ENCODE measurements around the gene RNF208.
A peak's percentile ranks its signal among the peaks of the same experiment; 100 is the strongest.

Gene RNF208

GRCh38 chr9:137198902-137199283 lies 23.1 kb downstream of the RNF208 start:
- Histone ChIP-seq H3K4me1 (ENCODE audit: control insufficient read depth, low read length) (peaks cover 49% of the 10 kb centered on the region), H3K27me3 (ENCODE audit: control insufficient read depth, low read length) (no peaks in the 10 kb centered on the region), H3K27ac (ENCODE audit: low read depth, low read length) (no peak overlapping the region), H3K9me2 (replicated peaks; ENCODE audit: control insufficient read depth, low read length) (no peaks in the 10 kb centered on the region), H3F3A (ENCODE audit: control insufficient read depth, insufficient read depth) (peaks cover 6% of the 10 kb centered on the region), H3K36me3 (ENCODE audit: control insufficient read depth, low read length) (peaks cover 1% of the 10 kb centered on the region), H3K4me3 (ENCODE audit: low read length) (no peak overlapping the region; the same call in 1 of the 2 replicates), H3K9me3 (ENCODE audit: control insufficient read depth, insufficient read depth, low read length) (no peaks in the 10 kb centered on the region), H4K20me1 (ENCODE audit: control insufficient read depth, insufficient read depth, low read depth, low read length) (peaks cover 3% of the 10 kb centered on the region; the same call in 1 of the 2 replicates), H3K79me2 (ENCODE audit: control insufficient read depth, low read length) (peaks cover 52% of the 10 kb centered on the region), H3K4me2 (ENCODE audit: low read length) (peak overlapping the region; percentile 40)
- TF ChIP-seq CTCF (IDR thresholded peaks at IDR 0.05; ENCODE audit: low read depth, low read length, poor library complexity, severe bottlenecking) (no peak), EZH2phosphoT487 (IDR thresholded peaks at IDR 0.05; ENCODE audit: borderline replicate concordance, low read length) (no peak)

- Histone ChIP-seq H3K4me1 (ENCODE audit: control insufficient read depth, low read length) (peaks cover 43% of the 10 kb centered on the region), H3K4me3 (ENCODE audit: low read length) (no peak overlapping the region), H3K27ac (ENCODE audit: low read depth, low read length) (no peak overlapping the region), H3K9me3 (ENCODE audit: control insufficient read depth, insufficient read depth, low read length) (no peaks in the 10 kb centered on the region), H3K36me3 (ENCODE audit: control insufficient read depth, low read length) (no peaks in the 10 kb centered on the region), H3K4me2 (ENCODE audit: low read length) (peak overlapping the region; percentile 40), H4K20me1 (ENCODE audit: control insufficient read depth, insufficient read depth, low read depth, low read length) (peaks cover 3% of the 10 kb centered on the region; the same call in 1 of the 2 replicates), H3K79me2 (ENCODE audit: control insufficient read depth, low read length) (peaks cover 45% of the 10 kb centered on the region), H3F3A (ENCODE audit: control insufficient read depth, insufficient read depth) (peaks cover 6% of the 10 kb centered on the region), H3K9me2 (replicated peaks; ENCODE audit: control insufficient read depth, low read length) (no peaks in the 10 kb centered on the region), H3K27me3 (ENCODE audit: control insufficient read depth, low read length) (no peaks in the 10 kb centered on the region)
- TF ChIP-seq EZH2phosphoT487 (IDR thresholded peaks at IDR 0.05; ENCODE audit: borderline replicate concordance, low read length) (no peak), CTCF (IDR thresholded peaks at IDR 0.05; ENCODE audit: low read depth, low read length, poor library complexity, severe bottlenecking) (no peak)
Measured at GRCh38 chr9:137198051-137198901, 23.8 kb downstream of the RNF208 start.

GRCh38 chr9:137195525-137196220 lies 26.4 kb downstream of the RNF208 start:
- no peak overlapping the region for H3K4me3 ChIP-seq (ENCODE audit: low read length)
- peaks cover 20% of the 10 kb centered on the region for H3K4me1 ChIP-seq (ENCODE audit: control insufficient read depth, low read length)
- no peaks in the 10 kb centered on the region for H3K9me3 ChIP-seq (ENCODE audit: control insufficient read depth, insufficient read depth, low read length)
- H3K27ac ChIP-seq (ENCODE audit: low read depth, low read length), result no peak overlapping the region
- H4K20me1 ChIP-seq (ENCODE audit: control insufficient read depth, insufficient read depth, low read depth, low read length), result peaks cover 3% of the 10 kb centered on the region; the same call in 1 of the 2 replicates
- no peaks in the 10 kb centered on the region for H3F3A ChIP-seq (ENCODE audit: control insufficient read depth, insufficient read depth)
- H3K9me2 ChIP-seq (replicated peaks; ENCODE audit: control insufficient read depth, low read length), result no peaks in the 10 kb centered on the region
- peaks cover 24% of the 10 kb centered on the region for H3K79me2 ChIP-seq (ENCODE audit: control insufficient read depth, low read length)
- no peak overlapping the region for H3K4me2 ChIP-seq (ENCODE audit: low read length)
- H3K27me3 ChIP-seq (ENCODE audit: control insufficient read depth, low read length), result no peaks in the 10 kb centered on the region
- TF ChIP-seq CTCF (IDR thresholded peaks at IDR 0.05; ENCODE audit: low read depth, low read length, poor library complexity, severe bottlenecking), result no peak
- no peak for TF ChIP-seq EZH2phosphoT487 (IDR thresholded peaks at IDR 0.05; ENCODE audit: borderline replicate concordance, low read length)
- peaks cover 15% of the 10 kb centered on the region for H3K36me3 ChIP-seq (ENCODE audit: control insufficient read depth, low read length)

Measured in DOHH2 (cell line).